Spleen (tissue), 11 donors: ENCODE results near the gene SLC7A9. TPM values are rescaled to one million over a fixed set of nuclear protein-coding genes. Genes with fewer than 3 reads are reported as not detected.
"Not testable (repeated sequence)": the region's sequence is repeated elsewhere in the genome, so short reads cannot be mapped to it uniquely, and the experiment has no call there.

Experiments
- DNase-seq: peaks from one replicate; pipeline ENCODE4 v3.0.0-alpha.2; 2020
- H3K27ac ChIP-seq, 8 donors: fragments of 200-600 bp; sonication (generic) in 7 of 8; 1 replicate in 4 of 8; 2 replicates in 4 of 8; pipeline versions ENCODE4 v1.5.0 to v1.8.0; 2016 to 2021; ENCODE audit warnings: inconsistent platforms in 4 of 8, mild to moderate bottlenecking in 4 of 8, moderate library complexity in 1 of 8
- H3K27me3 ChIP-seq, 7 donors: fragments of 200-600 bp; sonication (generic) in 6 of 7; replicated peaks in 1 of 7; 1 replicate in 4 of 7; 2 replicates in 3 of 7; pipeline versions ENCODE4 v1.5.0 to v1.8.0; 2016 to 2021; ENCODE audit warnings: inconsistent platforms in 3 of 7, mild to moderate bottlenecking in 1 of 7
- H3K36me3 ChIP-seq, 6 donors: fragments of 200-600 bp; sonication (generic) in 5 of 6; 1 replicate in 4 of 6; 2 replicates in 2 of 6; pipeline versions ENCODE4 v1.5.0 to v1.8.0; 2016 to 2021; ENCODE audit warnings: inconsistent platforms in 2 of 6
- H3K4me1 ChIP-seq, 6 donors: fragments of 200-600 bp; sonication (generic) in 5 of 6; 1 replicate in 3 of 6; 2 replicates in 3 of 6; pipeline versions ENCODE4 v1.5.0 to v1.8.0; 2016 to 2021; ENCODE audit warnings: inconsistent platforms in 3 of 6
- H3K4me3 ChIP-seq, 8 donors: fragments of 200-600 bp; sonication (generic) in 7 of 8; 1 replicate in 4 of 8; 2 replicates in 4 of 8; pipeline versions ENCODE4 v1.5.0 to v1.8.0; 2016 to 2021; ENCODE audit warnings: inconsistent platforms in 4 of 8, mild to moderate bottlenecking in 4 of 8, moderate library complexity in 2 of 8
- H3K9me3 ChIP-seq, 8 donors: fragments of 200-600 bp; sonication (generic) in 7 of 8; 1 replicate in 4 of 8; 2 replicates in 4 of 8; pipeline versions ENCODE4 v1.5.0 to v1.8.0; 2016 to 2021; ENCODE audit warnings: inconsistent platforms in 4 of 8
- CTCF ChIP-seq, 11 experiments: fragments of 200-600 bp in 7 of 11; fragments of 450-650 bp in 4 of 11; sonication (generic) in 4 of 11; IDR thresholded peaks in 8 of 11; conservative IDR thresholded peaks in 3 of 11; 1 replicate in 7 of 11; 2 replicates in 4 of 11; pipeline versions ENCODE4 v1.4.0 to v1.8.0; 2016 to 2021; ENCODE audit warnings: antibody characterized with exemption in 11 of 11, inconsistent platforms in 4 of 11, mild to moderate bottlenecking in 1 of 11
- POLR2A ChIP-seq, 3 donors: fragments of 450-650 bp; IDR thresholded peaks; one replicate each; pipeline ENCODE4 v1.5.1; 2017; ENCODE audit warnings: antibody characterized with exemption in 3 of 3, mild to moderate bottlenecking in 1 of 3
- POLR2AphosphoS5 ChIP-seq, 3 donors: sonication (generic); formaldehyde crosslinking; IDR thresholded peaks; one replicate each; pipeline ENCODE4 v1.5.1; 2017; ENCODE audit warnings: antibody characterized with exemption in 3 of 3
- WGBS, 5 donors: extraction: QIAGEN DNeasy Blood & Tissue Kit in 3 of 5; methylation state at CpG; one replicate each; pipeline versions ENCODE4 v1.1.5 to v1.1.7; 2013 to 2018; 5-methylcytosine and 5-hydroxymethylcytosine counted together
- intact Hi-C: fragments of 100-400 bp; cut with DNase I; formaldehyde crosslinking; loops from one replicate; pipeline ENCODE4 v1.15.0; 2023; ENCODE audit warnings: low total_unique reads
- polyA plus RNA-seq, 3 donors: library from polyadenylated mRNA; stranded (reverse); fragments of 200-250 nt; gene quantifications; one replicate each; pipeline ENCODE4 v1.2.1, GENCODE V29; 2013
- total RNA-seq, 7 donors: library from RNA; depleted of rRNA in 3 of 7; stranded (reverse); fragments of >200 nt in 3 of 7; fragmentation: NEBNext Ultra II Directional in 4 of 7; extraction: Animal tissue kit (Norgen Biotek cat#: 25700) in 4 of 7; gene quantifications; one replicate each; pipeline versions ENCODE4 v1.1.0 to v1.2.1, GENCODE V29; 2016 to 2021
- donor health status: healthy with polysubstance abuse.
- donor health status: DM: no; HTN: no; CAD: no; lungs with moderate emphysema.
- donor health status: DM: no; HTN: no; CAD: no.
- donor health status: Bipolar disorder and iron deficiency.
- donor health status: healthy.
- donor health status: DM: no; HTN: no; CAD: no.
- donor health status: DM: yes; HTN: yes; CAD: no.

The SLC7A9 gene
- total and polyA plus RNA-seq, 10 donors, result 0.13 to 1.1 (median 0.44) TPM; not detected in 4

GRCh38 chr19:32870981-32871451, 1.4 kb upstream of the SLC7A9 start:
- TF ChIP-seq CTCF (IDR thresholded peaks at IDR 0.05 in 8 of 11, conservative IDR thresholded peaks at IDR 0.05 in 3 of 11) (no peak), POLR2AphosphoS5 (IDR thresholded peaks at IDR 0.05) (no peak), POLR2A (IDR thresholded peaks at IDR 0.05) (no peak)
- 78 to 89% (median 86%) methylated on average over 9 to 12 of the region's 12 CpGs for WGBS, 5 donors
- Histone ChIP-seq H3K4me1 (no peaks in the 10 kb centered on the region), H3K4me3 (no peak overlapping the region), H3K9me3 (no peaks in the 10 kb centered on the region), H3K27me3 (no peaks in the 10 kb centered on the region), H3K36me3 (no peaks in the 10 kb centered on the region), H3K27ac (no peak overlapping the region)
- DNase-seq, result peak; percentile 65
- intact Hi-C loops, result no loop called here

- no peak overlapping the region for H3K27ac ChIP-seq
- TF ChIP-seq CTCF (IDR thresholded peaks at IDR 0.05 in 8 of 11, conservative IDR thresholded peaks at IDR 0.05 in 3 of 11) (no peak), POLR2A (IDR thresholded peaks at IDR 0.05) (no peak), POLR2AphosphoS5 (IDR thresholded peaks at IDR 0.05) (no peak)
- intact Hi-C loops, result no loop called here
- no peaks in the 10 kb centered on the region for H3K27me3 ChIP-seq
- 60 to 75% (median 75%) methylated on average over 13 to 18 of the region's 18 CpGs for WGBS, 5 donors
- no peak overlapping the region for H3K4me3 ChIP-seq
- H3K9me3 ChIP-seq, result no peaks in the 10 kb centered on the region
- H3K36me3 ChIP-seq, result no peaks in the 10 kb centered on the region
- peak; percentile 66 for DNase-seq
- H3K4me1 ChIP-seq, result no peaks in the 10 kb centered on the region
These were observed 503 bp upstream of the SLC7A9 start for GRCh38 chr19:32869966-32870573.

GRCh38 chr19:32868206-32868950, 1.2 kb downstream of the SLC7A9 start:
- DNase-seq, result peak; percentile 59
- no peaks in the 10 kb centered on the region for H3K9me3 ChIP-seq

GRCh38 chr19:32867436-32867835, 2.1 kb downstream of the SLC7A9 start:
- H3K27me3 ChIP-seq, H3K4me3 ChIP-seq, H3K4me1 ChIP-seq, H3K36me3 ChIP-seq, intact Hi-C loops, H3K27ac ChIP-seq, DNase-seq, H3K9me3 ChIP-seq: not testable (repeated sequence)
- WGBS, 5 donors, result 91 to 98% (median 95%) methylated on average over 9 of the region's 9 CpGs

More at GRCh38 chr19:32868206-32868950, 1.2 kb downstream of the SLC7A9 start:
- 86 to 90% (median 88%) methylated on average over 19 of the region's 19 CpGs for WGBS, 5 donors
- H3K4me1 ChIP-seq, result no peaks in the 10 kb centered on the region
- H3K27me3 ChIP-seq, result no peaks in the 10 kb centered on the region
- no peak overlapping the region for H3K27ac ChIP-seq
- intact Hi-C loops, result no loop called here
- H3K4me3 ChIP-seq, result no peak overlapping the region
- no peak for TF ChIP-seq POLR2AphosphoS5 (IDR thresholded peaks at IDR 0.05)
- TF ChIP-seq POLR2A (IDR thresholded peaks at IDR 0.05), result no peak
- TF ChIP-seq CTCF (IDR thresholded peaks at IDR 0.05 in 8 of 11, conservative IDR thresholded peaks at IDR 0.05 in 3 of 11), result no peak
- H3K36me3 ChIP-seq, result no peaks in the 10 kb centered on the region
